OCI-M2 (cell line): ENCODE results near the gene CEP41.
"Not testable (repeated sequence)": the region's sequence is repeated elsewhere in the genome, so short reads cannot be mapped to it uniquely, and the experiment has no call there.

Source experiments
- DNase-seq: peaks from one replicate; lab custom pipeline; 2025; ENCODE audit not compliant: unreplicated experiment; lab: John Stamatoyannopoulos, UW

CEP41 gene

DNA sequence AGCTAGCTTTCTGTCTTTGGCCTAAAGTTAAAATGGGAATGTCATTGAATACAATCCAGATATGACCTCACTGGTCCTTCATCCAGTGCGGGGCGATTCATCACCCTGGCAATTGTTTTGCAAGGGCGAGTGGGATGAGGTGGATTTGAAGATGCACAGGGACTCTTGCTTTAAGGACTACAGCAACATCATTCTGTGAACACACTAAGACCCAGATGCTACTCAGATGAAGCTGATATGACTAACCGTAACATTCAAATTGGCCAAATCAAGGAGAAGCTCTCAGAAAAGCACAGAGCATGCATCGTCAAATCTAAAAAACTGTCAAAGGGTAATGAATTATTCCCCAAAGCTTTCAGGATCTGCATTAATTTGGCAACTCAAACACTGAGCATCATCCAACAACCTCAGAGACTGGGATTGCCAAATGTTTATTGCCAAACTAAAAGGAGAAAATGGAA is 47.7 kb downstream of the CEP41 start:
- no peak for DNase-seq

DNA sequence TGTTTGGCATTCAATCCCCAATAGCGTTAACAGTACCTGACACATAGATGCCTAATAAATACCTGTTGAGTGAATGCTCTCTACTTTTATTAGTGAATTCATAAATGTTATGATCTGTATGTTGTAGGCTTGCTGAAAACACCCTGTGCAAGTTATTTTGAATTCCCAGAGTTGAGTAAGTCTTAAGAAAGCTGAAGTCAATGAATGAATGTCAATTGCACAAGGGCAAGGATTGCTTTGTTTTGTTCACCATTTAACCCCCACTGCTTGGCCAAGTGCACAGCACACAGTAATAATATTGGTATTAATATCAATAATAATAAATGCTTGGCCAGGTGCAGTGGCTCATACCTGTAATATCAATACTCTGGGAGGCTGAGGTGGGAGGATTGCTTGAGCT is 50.3 kb downstream of the CEP41 start:
- DNase-seq, result no peak

DNA sequence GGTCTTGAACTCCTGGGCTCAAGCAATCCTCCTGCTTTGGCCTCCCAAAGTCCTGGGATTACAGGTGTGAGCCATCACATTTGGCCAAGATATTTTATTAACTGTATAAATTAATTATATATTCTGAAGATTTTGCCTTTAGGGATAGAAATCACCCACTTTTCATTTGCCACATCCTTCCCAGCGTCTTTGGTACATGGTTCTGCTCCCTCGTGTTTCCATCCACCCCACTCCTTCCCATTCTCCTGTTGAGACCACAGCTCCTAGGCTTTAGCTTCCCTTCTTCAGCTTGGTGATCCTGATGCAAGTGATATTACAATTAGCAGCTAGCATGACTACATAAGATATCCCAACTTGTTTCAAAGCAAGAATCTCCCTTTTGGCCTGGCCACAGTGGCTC is 52.1 kb downstream of the CEP41 start:
- no peak for DNase-seq

DNA sequence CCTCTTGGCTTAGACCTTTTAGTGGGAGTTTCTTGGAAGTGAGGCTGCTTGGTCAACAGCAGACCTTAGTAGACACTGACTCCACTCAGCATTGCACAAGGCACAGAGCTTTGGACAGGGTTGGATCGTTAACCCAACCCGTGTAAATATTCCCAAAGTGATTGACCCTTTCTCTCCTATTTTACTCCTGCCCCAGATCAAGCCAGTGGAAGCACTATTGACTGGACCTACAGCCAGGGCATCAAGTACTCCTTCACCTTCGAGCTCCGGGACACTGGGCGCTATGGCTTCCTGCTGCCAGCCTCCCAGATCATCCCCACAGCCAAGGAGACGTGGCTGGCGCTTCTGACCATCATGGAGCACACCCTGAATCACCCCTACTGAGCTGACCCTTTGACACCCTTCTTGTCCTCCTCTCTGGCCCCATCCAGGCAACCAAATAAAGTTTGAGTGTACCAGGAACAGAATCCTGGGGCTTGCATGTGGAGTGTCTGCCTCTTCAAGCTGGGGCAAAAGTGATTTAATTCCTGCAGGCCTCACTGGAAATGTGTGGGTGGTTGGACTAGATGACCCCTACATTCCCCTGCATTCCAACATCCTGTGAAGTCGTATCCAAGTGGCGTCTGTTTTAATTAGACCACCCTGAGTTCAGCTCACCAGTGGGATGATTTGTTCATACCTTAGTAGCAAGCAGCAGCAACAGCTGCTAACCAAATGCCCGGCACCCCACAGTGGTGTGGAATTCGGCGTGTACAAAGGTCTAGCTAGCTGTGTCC is 53.0 kb downstream of the CEP41 start:
- DNase-seq, result no peak

DNA sequence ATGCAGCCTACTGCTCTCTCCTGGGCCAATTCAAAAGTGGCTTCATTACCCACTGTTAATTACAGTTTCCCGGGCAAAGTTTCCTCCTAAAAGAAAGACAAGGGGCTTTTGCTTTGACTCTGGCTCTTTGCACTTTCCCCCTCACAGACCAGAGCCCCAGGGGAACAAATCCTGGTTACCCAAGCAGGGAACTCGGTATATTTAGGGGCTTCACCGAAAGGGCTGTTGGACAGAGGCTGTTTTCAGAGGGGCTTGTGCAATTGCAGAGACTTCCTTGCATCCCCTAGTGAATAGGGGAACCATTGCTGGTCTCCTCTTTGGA is 53.5 kb downstream of the CEP41 start:
- DNase-seq, result no peak

DNA sequence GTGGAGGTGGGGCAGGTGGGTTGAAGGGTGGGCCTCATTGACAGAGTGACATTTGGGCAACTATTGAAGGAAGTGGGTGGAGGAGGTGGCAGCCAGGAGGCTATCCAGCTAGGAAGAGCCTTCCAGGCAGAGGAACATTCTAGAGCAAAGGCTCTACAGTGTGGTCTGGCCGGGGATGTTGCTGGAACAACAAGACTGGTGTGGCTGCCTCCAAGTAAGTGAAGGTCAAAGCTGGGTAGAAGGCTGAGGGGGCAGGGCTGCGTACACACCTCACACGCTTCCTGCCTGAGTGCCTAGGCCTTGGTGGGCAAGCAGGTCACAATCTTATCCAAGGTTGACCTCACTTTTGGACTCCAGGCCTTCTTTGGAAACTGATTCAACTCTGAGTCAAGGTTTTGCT is 53.9 kb downstream of the CEP41 start:
- DNase-seq, result no peak

DNA sequence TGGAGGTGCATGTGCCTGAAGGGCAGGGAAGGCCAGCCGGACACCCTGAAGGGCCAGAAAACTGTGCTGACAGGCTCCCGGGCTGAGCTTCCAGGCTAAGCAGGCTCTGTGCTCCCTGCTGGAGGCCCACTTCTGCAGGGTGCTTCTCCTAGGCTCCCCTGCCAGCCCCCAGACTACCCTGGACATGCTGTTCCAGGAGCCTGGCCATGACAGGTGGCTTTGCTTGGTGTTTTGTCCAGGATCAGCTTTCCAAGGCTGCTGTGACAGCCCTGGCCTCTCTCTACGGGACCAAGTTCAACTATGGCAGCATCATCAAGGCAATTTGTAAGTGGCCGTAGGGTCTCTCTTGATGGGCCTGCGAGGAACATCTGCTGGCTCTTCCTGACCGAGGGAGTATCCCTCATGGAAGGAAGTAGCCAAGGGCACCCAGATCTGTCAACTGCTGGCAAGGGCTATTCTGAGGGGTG is 55.2 kb downstream of the CEP41 start:
- DNase-seq, result no peak

DNA sequence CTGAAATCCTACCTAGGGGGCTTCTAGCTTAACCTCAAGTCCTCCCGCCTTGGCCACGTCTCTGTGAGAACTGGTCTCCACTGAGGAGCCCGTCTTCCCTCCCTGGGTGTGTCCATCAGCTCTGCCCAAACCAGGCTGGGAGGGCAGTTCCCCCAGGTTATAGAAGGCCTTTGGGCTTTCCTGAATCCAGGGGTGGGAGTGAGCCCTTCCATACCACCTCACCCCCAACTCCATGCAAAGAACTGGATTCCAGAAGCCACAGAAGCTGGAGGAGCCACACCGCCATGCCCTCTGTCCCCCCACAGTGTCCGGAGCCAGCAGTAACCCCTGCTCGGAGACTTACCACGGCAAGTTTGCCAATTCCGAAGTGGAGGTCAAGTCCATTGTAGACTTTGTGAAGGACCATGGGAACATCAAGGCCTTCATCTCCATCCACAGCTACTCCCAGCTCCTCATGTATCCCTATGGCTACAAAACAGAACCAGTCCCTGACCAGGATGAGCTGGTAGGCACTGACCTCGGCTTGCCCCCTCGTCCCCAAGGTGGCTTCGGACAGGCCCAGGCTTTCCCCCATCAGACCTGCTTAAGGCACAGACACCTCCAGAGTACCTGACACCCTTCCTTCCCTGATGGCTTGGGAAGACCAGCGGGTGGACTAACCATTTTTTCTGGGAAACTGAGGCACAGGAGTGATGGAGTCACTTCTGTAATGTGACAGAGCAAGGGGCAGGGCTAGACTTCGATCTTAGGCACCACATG is 55.8 kb downstream of the CEP41 start:
- no peak for DNase-seq

DNA sequence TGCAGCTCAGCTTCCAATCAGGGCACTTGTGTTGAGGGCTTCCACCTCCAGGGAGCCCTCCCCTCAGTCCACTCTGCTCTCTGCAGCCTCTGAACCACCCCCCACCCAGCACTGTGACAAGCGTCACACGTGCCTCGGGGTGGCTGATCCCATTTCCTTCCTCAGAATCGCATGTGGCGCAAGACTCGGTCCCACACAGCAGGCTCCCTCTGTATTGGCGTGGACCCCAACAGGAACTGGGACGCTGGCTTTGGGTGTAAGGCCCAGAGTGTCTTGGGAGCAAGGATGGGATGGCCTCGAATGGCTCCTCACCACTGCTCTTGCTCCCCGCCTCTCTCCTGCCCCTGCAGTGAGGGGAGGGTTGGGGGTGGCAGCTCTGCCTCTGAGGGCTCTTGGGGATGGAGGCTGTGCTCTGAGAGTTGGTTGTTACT is 56.4 kb downstream of the CEP41 start:
- DNase-seq, result no peak

DNA sequence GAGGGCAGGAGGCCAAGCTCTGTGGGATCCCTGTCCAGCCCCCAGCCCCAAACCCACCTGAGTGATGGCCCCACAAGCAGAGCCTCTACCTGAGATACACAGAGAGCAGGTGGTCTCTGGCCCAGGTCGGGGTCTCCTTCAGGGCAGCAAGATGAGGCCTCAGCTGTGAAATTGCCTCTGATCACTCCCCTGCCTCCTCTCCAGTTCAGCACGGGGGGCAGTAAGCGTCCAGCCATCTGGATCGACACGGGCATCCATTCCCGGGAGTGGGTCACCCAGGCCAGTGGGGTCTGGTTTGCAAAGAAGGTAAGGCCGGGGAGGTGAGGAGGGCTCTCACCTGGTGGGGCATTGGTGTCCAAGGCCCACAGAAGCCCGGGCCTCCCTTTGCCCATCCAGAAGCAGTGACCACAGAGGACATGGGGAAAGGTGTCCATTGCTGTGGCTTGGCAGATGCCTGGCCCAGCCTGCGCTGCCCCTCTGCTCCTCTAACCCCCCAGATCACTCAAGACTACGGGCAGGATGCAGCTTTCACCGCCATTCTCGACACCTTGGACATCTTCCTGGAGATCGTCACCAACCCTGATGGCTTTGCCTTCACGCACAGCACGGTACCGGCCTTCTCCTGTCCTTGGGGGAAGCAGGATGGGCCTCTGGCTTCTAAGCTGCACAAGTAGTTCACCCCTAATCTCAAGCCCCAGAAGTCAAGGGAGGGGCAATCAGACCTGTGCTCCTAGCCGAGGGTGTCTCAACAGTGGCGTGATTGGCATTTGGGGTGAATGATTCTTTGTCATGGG is 57.4 kb downstream of the CEP41 start:
- no peak for DNase-seq

DNA sequence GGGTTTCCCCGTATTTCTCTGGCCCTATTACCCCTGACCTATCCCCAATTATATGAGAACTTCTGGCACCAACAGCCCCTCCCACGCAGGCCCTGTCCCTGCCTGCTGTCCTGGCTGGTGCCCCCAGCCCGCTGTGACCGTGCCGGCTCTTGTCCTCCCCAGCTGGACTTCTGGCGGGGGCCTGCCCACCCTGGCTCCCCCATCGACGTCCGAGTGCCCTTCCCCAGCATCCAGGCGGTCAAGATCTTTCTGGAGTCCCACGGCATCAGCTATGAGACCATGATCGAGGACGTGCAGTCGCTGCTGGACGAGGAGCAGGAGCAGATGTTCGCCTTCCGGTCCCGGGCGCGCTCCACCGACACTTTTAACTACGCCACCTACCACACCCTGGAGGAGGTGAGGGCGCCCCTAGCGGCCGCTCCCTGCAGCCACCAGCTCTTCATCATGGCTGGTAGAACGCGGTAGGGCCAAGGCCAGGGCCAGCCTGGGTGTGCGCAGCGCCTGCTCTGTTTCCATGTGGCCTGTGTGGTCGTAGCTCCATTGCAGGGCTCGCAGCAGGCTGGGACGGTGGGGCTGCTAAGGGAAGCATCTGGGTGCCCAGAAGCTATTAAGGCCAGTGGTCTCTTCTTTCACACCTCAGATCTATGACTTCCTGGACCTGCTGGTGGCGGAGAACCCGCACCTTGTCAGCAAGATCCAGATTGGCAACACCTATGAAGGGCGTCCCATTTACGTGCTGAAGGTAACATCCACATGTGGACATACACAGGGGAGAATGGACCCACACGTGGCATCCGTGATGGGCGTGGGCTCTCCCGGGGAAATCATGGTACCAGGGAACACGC is 59.1 kb downstream of the CEP41 start:
- DNase-seq, result no peak

DNA sequence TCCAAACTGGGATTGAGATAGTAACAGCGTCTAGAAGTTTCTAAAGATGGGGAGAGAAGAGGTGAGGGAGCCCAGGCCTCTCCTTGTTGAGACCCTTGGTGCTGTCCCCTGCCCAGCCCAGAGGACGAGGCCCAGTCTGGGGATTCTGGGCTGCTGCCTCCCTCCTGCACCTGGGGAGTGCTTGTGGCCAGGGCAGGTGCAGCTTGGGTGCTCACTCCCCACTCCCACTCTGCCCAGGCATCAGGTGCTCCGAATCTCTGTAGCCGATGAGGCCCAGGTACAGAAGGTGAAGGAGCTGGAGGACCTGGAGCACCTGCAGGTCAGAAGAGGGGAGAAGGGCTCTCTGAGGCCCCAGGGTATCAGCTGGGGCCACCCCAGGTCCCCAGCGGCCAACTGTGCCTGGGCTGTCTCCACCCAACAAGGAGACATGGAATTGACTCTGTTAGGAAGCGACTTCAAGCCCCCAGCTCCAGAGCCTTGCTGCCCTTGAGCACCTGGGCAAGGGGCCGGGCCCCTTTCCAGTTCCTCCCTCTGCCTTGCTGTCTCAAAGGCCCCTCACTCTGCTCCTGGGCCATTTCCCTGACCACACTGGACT is 59.9 kb downstream of the CEP41 start:
- no peak for DNase-seq

DNA sequence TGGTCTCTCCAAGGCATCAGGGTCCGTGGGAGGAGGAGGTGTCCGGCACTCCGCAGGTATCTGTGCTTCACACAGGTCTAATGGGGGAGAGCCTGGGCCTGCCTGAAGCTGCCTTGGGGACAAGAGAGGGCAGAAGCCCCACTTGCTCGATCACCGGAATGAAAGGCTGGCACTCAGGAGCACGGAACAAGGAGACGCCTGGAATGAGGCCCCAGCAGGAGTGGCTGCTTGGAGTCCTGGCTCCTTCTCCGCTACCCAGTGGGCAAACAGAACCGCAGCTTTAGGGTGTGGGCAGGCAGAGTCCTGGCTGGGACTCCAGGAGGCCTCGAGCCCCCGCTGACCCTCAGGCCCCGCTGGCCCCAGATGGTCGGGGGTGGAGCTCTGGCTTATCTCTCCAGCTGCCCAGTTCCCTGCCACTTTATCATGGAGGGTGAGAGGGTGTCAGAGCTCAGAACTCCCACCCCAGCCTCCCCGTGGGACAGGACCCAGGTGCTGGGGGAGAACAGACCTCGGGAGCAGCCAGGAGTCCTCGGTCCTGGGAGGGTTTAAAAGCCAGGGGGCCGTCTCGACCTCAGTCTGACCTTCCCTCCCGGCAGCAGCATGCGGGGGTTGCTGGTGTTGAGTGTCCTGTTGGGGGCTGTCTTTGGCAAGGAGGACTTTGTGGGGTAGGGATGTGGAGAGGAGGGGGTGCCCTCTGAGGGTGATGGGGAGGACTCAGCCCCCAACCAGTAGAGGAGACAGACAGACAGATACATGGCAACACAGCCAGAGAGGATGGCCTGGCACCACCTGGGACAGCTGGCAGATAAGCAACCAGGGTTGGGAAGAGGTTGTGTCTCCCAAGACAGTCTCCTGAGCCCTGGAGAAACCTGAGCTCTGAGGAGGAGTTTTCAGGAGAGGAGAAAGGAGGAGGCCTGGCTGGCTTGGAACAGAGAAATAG is 60.6 kb downstream of the CEP41 start, which contains the start of gene CPA1:
CPA1 (plus strand) TSS at position 574 of the 940 bp plus-strand sequence; CDS start at position 601, 27 bp downstream.
- no peak for DNase-seq

DNA sequence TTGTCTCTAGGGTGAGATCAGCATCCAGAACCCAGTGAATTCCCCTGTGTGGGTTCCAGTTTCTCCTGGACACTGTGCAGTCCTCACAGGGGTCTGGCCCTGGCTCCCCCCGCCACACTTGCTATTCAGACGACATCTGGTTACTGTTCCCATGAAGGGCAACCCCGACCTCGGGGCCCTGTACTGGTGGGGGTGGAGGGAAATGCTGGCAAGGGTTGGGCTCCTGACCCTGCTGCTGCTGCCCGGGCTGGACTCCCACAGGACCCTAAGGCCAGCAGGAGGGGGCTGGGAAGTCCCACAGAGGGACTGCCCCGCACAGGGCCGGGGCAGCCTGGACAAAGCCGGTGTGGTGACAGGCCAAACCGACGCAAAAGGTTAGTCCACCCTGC is 61.3 kb downstream of the CEP41 start:
- no peak for DNase-seq

DNA sequence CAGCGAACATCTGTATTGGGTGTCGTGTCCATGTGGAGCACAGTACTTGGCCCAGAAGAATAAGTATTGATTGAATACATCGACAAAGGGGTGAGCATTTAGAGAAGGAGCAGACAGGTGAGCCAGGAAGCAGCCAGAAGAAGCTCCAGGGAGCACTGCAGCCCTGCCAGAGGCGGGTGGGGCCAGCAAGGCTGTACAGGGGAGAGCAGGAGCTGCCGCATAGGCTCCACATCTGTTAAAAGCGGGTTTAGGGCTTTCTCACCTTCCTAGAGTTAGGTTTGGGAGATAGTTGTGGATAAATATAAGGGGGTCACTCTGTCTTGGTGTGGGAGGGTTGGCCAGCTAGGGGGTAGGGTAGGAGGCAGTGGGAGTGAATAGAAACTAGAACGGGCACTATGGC is 61.8 kb downstream of the CEP41 start:
- no peak for DNase-seq

DNA sequence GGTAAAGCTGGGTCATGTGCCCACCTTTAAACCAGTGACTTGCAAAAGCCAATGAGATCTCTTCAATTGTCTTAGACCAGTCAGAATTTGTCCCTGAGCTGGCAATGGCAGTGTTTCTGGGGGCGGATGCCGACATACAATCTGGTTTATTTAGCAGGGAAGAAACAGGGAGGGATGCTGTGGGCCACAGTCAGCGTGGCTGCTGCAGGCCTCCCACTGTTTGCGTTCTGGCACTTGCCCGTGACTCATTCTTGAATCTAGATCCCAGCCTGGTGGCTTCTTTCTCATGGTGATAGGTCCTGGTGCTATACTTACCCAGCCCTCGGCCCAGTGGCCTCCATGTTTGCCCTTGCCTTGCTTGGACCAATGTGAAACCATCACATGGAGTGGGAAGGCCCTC is 63.6 kb downstream of the CEP41 start:
- DNase-seq, result no peak

DNA sequence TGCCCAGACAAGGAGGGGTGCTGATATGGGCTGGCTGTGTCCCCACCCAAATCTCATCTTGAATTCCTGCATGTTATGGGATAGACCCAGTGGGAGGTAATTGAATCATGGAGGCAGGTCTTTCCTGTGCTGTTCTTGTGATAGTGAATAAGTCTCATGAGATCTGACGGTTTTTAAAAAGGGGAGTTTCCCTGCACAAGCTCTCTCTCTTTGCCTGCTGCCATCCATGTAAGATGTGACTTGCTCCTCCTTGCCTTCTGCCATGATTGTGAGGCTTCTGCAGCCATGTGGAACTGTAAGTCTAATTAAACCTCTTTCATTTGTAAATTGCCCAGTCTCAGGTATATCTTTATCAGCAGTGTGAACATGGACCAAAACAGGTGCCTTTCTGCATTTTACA is 64.4 kb downstream of the CEP41 start:
- DNase-seq, result not testable (repeated sequence)

DNA sequence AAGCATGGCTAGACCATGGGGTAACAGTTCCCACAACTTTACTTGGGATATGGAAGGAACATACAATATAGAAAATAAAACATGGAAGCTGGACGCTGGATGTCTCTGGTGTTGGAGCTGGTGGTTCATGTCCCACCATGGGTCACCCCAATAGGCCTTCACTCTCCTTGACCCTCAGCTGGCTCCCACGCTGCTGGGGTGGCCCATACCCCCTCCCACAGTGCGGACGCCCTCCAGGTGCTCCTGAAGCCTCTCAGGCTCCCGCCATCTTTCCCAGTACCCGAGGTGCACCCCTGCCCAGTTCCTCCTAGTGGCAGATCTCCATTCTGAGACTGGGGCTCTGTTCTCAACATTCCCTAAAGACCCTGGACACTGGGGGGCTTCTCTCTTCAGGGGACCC is 66.3 kb downstream of the CEP41 start:
- no peak for DNase-seq
